SK-N-MC (cell line): ENCODE data around the gene TUT4.

Source experiments
- EZH2 ChIP-seq: fragments of 200-600 bp; sonication (generic); IDR thresholded peaks from one replicate; pipeline ENCODE4 v1.6.1; 2017; ENCODE audit warnings: antibody characterized with exemption
- FOXP2 ChIP-seq: optimal IDR thresholded peaks from 2 replicates; pipeline ENCODE3; 2011; ENCODE audit warnings: mild to moderate bottlenecking, moderate library complexity; ENCODE audit not compliant: insufficient read depth; ENCODE audit errors: extremely low read length, control extremely low read depth
- POLR2AphosphoS5 ChIP-seq: IDR thresholded peaks from 2 replicates; pipeline ENCODE4 v1.6.1; 2012; ENCODE audit warnings: mild to moderate bottlenecking, low read depth, low read length, borderline replicate concordance

GRCh38 chr1:52544665-52545525, 8.0 kb downstream of the TUT4 start:
- TF ChIP-seq FOXP2 (no peak), POLR2AphosphoS5 (no peak), EZH2 (no peak)
